GM13976 (cell line): ENCODE data around the gene NKX2-1.

Experiments
- DNase-seq: peaks from one replicate; pipeline ENCODE4 v3.0.0; 2012; ENCODE audit warnings: low spot score
- CTCF ChIP-seq: IDR thresholded peaks from 2 replicates; pipeline ENCODE4 v1.5.1; 2012; ENCODE audit warnings: borderline replicate concordance, mild to moderate bottlenecking; ENCODE audit not compliant: insufficient read depth; ENCODE audit errors: extremely low read depth, missing control alignments, control extremely low read depth
- in situ Hi-C: fragments of 300-500 bp; cut with MboI; formaldehyde crosslinking; loops from one replicate; pipeline ENCODE4 v1.12.0; 2022; ENCODE audit warnings: low sequenced_read_pairs, mixed read lengths, inconsistent platforms; ENCODE audit not compliant: unreplicated experiment

The NKX2-1 gene

GRCh38 chr14:36505181-36505815, 14.7 kb downstream of the NKX2-1 start:
- DNase-seq: peak; percentile 53
- in situ Hi-C loops: no loop called here
- TF ChIP-seq CTCF: no peak

DNA sequence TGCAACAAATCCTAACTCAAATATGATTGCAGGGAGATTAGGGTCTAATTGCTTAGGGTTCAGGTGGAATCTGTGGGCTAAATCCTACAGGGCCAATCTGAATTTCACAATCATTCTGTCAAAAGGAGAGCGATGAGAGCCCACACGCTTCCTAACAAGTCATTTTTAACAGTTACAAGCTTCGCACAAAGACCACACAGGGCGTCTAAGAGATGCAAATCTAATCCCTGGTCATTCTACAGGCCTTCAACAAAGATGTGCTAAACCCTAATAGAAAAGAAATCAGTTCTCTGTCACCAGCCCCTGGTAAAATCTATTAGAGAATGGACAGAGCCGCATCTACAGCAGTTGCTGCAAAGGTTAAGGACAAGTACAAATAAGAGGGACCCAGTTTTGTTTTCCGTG, 15.3 kb downstream of the NKX2-1 start:
- in situ Hi-C loops: no loop called here
- TF ChIP-seq CTCF: no peak
- peak; percentile 16 for DNase-seq

DNA sequence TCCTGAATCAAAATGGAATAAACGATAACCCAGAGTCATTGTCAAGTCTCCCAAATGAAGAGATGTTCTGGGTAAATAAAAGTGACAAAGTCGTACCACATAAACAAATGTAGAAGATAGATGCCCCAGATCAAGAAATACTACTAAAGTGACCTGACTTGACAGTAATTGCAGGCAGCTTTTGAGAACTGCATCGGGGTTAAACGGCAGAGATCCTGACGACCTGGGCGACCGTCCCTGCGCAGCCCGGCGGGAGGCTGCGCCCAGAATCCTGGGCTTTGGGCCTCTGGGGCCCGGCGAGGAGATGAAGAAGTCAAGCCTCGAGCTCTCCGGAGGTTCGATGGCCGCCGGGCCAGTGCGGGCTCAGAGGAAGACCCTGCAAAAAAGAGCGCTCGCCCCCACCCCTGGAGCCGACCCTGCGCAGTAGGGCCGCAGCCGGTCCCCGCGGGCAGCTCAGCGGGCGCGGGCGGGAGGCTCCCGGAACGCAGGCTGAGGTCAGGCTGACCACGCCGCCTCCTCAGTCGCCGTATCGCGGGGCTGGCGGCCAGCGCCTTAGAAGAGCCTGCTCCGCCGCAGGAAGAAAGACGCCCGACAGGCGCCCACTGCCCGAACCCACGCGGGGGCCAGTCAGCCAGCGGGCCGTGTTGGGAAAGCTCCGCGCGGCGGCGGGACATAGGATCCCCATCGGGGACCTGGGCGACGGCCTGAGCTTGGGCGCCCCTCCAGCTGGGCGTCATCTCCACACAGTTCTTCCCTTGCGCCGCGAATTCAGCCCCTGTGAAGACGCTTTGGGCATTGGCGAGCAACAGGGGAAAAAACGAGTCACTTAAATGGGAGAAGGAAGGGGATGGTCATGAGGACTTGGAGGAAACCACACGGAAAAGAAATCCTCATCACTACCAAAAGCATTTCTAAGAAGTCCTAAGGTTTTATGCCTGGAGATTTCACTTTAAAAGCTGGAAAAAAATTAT, 16.0 kb downstream of the NKX2-1 start:
- in situ Hi-C loops: no loop called here
- peak; percentile 11 for DNase-seq
- no peak for TF ChIP-seq CTCF

- in situ Hi-C loops: no loop called here
- no peak for TF ChIP-seq CTCF
- no peak for DNase-seq
Observed at GRCh38 chr14:36502558-36503508, 17.2 kb downstream of the NKX2-1 start.

GRCh38 chr14:36498938-36499337, 21.1 kb downstream of the NKX2-1 start:
- DNase-seq: no peak
- in situ Hi-C loops: no loop called here
- no peak for TF ChIP-seq CTCF

- TF ChIP-seq CTCF: no peak
- in situ Hi-C loops: no loop called here
- no peak for DNase-seq
Observed at GRCh38 chr14:36496346-36496745, 23.7 kb downstream of the NKX2-1 start.
